Midbrain (tissue), 1 donor: ENCODE results near the gene GPATCH1.
"Not testable (repeated sequence)": the region's sequence is repeated elsewhere in the genome, so short reads cannot be mapped to it uniquely, and the experiment has no call there.

Source experiments
- DNase-seq: peaks from one replicate; lab custom pipeline; 2025; lab: John Stamatoyannopoulos, UW

GPATCH1 gene

GRCh38 chr19:33080761-33081681 lies at the start of gene GPATCH1:
Gene GPATCH1, plus strand, starts transcription at chr19:33081181. Its CDS starts 13 bp downstream, at chr19:33081194.
- peak; percentile 87 for DNase-seq

GRCh38 chr19:33032218-33032781 lies 48.7 kb upstream of the GPATCH1 start:
- no peak for DNase-seq

- no peak for DNase-seq
Measured at GRCh38 chr19:33035461-33035860, 45.5 kb upstream of the GPATCH1 start.

- not testable (repeated sequence) for DNase-seq
Measured at GRCh38 chr19:33036370-33037167, 44.4 kb upstream of the GPATCH1 start.

- not testable (repeated sequence) for DNase-seq
Measured at GRCh38 chr19:33037168-33038025, 43.6 kb upstream of the GPATCH1 start.

GRCh38 chr19:33039108-33039599 lies 41.8 kb upstream of the GPATCH1 start:
- DNase-seq = no peak

- no peak for DNase-seq
Measured at GRCh38 chr19:33039815-33040214, 41.2 kb upstream of the GPATCH1 start.

GRCh38 chr19:33040994-33041827 lies 39.8 kb upstream of the GPATCH1 start:
- DNase-seq = peak; percentile 59

- not testable (repeated sequence) for DNase-seq
Measured at GRCh38 chr19:33041828-33042160, 39.2 kb upstream of the GPATCH1 start.

- no peak for DNase-seq
Measured at GRCh38 chr19:33047422-33047821, 33.6 kb upstream of the GPATCH1 start.

GRCh38 chr19:33048806-33049676 lies 31.9 kb upstream of the GPATCH1 start:
- DNase-seq = no peak

GRCh38 chr19:33050110-33050509 lies 30.9 kb upstream of the GPATCH1 start:
- no peak for DNase-seq

- no peak for DNase-seq
Measured at GRCh38 chr19:33052352-33052972, 28.5 kb upstream of the GPATCH1 start.

GRCh38 chr19:33054623-33055022 lies 26.4 kb upstream of the GPATCH1 start:
- DNase-seq = no peak

GRCh38 chr19:33055718-33056117 lies 25.3 kb upstream of the GPATCH1 start:
- DNase-seq = no peak

- DNase-seq = no peak
Measured at GRCh38 chr19:33060586-33060985, 20.4 kb upstream of the GPATCH1 start.

- no peak for DNase-seq
Measured at GRCh38 chr19:33062902-33063301, 18.1 kb upstream of the GPATCH1 start.

- peak; percentile 30 for DNase-seq
Measured at GRCh38 chr19:33063356-33063752, 17.6 kb upstream of the GPATCH1 start.
